NCI-H2227 treated with DMSO at 0.1 percent for 48 hours (cell line): ENCODE data around the gene ASB8.
A peak's percentile ranks its signal among the peaks of the same experiment; 100 is the strongest.
"Not testable (repeated sequence)": the region's sequence is repeated elsewhere in the genome, so short reads cannot be mapped to it uniquely, and the experiment has no call there.

Experiments used
- DNase-seq: peaks from one replicate; lab custom pipeline; 2025; lab: John Stamatoyannopoulos, UW

ASB8 gene

DNA sequence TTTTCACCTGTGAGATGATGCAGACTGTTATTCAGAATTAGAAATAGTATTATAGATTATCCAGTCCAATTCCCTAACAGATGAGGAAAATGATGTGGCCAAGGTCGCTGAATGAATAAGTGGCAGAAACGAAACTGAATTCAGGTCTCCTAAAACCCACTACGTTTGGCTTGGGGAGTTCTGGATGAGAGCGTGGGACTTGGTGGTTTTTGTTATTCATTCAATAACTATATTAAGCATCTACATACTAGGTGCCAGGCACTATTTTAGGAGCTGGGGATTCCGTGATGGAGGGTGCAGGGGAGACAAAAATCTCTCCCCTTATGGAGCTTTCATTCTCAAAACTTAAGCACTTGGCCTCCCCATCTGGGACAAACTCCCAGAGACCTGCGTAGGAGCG lies 25.3 kb upstream of the ASB8 start:
- DNase-seq: no peak

DNA sequence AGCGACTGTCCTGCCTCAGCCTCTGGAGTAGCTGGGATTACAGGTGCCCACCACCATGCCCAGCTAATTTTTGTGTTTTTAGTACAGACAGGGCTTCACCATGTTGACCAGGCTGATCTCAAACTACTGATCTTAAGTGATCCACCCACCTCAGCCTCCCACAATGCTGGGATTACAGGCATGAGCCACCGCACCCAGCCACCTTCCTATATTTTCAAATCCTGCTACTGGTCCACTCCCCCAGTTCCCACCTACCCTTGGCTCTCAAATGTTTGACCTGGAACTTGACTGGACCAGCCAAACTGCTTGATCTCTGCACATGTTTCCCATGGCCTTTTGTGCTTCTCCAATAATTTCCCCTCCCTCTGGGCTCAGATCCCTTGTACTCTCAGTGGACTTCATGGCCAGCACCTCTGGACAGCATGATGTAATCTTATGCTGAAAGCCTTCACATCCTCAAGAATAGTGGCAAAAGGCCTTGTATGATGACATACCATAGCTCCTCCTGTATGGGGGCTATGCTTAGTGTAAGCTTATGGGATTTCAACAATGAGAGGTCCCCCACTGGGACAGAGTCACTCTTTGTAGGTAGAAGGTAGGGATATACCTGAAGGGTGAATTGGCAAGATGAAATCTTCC lies 23.7 kb upstream of the ASB8 start:
- no peak for DNase-seq

DNA sequence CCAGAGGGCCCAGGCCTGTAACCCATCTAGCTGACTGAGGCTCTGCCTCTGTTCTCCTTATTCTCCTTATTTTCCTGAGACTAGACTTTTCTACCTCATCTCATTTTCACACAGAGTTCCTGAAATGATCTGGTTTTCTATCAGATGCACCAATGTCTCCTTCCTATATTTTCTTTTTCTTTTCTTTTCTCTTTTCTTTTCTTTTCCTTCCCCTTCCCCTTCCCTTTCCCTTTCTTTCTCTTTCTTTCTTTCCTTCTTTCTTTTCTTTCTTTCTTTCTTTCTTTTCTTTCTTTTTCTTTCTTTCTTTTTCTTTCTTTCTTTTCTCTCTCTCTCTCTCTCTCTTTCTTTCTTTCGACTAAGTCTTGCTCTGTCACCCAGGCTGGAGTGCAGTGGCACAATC lies 23.1 kb upstream of the ASB8 start:
- DNase-seq: no peak

DNA sequence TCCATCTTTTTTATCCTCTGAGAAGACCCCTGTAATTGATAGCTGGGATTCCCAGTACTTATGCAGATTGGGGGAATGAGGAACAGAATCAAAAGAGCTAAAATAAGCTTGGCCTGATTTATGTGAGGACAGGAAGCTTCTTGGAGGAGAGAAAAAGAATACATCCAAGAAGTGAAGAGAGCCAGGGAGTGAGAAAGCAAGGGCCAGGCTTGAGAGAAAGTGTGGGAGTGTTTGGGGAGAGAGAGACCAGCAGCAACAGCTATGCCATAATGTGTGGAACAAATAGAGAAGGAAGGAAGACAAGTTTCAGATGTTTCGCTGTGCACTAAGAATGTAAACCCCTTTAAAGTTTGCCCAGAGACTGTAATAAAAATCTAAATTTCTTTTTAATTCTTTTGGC lies 22.2 kb upstream of the ASB8 start:
- no peak for DNase-seq

DNA sequence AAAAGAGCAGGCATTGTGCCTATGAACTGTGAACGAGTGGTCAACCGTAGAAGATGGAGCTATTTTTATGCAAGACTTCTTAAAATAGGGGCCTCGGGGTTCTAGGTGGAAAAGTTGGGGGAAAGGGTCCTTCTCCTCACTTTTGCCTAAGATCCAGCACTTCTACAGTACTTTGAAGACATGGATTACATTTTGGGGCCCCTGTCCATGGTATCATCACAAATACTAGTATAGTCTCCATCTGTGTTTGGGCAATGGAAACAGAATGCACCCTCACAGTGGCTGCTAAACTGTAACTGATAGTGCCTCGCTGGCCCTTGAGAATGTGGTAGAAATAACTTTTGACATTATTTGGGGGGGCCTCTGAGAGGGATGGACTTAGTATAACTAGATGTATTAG lies 20.7 kb upstream of the ASB8 start:
- DNase-seq: no peak

DNA sequence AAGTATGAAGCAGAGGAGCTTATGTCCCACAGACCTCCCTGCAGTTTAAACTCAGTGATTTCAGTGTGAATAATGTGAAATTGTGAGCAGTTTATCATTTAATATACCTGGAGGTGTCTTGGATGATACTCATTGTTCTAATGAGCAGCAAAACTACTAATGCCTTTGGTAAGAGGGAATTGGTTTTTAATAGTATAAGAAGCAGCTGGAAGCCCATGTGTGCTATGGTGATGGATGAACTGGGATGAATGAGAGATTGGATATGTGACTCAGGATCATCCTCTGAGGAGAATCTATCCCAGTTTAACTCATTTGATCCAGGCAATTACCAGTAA lies 19.1 kb upstream of the ASB8 start:
- DNase-seq: no peak

DNA sequence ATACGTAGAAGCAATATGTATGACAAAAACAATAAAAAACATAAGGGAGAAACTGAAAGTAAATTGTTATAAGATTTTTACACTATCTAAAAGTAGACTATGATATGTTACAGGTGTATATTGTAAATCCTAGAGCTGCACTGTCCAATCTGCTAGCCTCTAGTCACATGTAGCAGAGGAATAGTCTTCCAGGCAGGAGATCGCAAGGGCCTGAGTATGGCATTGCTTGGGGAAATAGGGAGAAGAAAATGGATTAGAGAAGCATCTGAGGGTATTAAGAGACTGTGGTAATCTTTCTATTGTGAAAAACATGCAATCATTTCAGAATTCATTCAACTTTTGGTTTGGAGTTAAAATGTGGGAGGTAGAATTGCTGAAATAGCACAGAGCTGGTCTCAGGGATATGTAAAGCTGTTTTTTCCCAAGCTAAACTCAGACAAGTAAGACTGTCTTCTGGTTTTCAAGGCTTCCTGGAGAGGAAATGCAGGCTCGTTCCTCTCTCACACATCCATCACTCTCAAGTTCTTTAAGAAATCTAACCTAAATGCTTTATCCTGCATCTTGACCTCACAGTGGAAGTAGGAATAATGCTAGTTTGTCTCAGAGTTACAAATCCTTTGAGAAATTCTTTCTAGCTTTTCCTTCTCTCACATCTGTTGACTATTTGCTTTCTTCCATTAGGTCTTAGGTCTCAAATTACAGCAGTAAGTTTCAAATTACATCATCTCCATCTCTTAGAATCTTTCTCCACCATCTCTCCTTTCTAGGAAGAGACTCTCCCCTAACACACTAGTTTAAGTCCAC lies 18.5 kb upstream of the ASB8 start:
- DNase-seq: no peak

DNA sequence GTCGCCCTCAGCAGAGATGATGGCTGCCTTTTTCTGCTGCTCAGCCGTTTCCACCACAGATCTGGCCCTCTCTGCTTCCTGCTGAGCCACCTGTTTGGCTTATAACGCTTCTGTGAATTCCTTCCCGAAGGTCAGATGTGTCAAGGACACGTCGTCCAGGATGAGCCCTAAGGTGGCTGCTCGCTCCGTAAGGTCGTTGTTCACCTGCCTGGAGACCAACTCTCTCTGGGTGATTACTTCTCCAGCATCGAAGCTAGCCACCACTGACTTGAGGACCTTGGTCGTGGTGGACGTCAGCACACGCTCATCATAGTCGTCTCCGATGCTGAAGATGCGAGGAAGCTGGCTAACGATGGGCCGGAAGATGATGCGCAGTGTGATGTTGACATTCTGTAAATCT lies 11.7 kb upstream of the ASB8 start:
- DNase-seq: no peak

DNA sequence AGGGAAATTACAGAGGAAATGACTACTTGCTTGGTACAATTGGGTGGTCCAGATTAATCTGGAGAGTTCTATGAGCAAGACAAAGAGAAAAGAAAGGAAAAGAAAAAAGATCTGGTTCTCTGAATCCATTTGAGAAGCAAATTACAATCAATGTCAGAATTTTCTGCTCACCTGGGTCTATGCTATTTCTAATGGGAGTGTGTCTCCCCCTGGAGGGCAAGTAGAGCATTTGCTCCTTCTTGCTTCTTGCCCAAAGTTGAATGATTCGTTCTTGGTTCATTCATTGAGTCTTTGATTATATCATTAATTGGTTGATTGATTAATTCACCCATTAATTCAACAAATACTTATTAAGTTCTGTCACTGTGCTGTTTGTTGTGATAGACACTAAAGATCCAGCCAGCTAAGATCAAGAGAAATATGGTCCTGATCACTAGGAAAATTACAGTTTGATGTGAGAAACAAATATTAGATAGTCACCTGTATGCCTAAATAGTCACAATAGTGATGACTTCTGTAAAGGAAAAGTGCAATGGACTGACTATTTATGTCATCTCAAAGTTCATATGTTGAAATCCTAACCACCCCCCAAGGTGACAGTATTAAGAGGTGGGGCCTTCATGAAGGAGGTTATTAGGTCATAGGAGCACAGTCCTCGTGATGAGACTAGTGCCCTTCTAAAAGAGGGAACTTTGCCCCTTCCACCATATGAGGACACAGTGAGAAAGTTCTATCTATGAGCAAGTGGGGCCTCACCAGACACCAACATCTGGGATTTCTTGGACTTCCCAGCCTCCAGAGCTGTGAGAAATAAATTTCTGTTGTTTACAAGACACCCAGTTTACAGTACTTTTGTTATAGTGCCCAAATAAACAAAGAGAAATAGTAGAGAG lies 8.0 kb upstream of the ASB8 start:
- DNase-seq: peak; percentile 17

DNA sequence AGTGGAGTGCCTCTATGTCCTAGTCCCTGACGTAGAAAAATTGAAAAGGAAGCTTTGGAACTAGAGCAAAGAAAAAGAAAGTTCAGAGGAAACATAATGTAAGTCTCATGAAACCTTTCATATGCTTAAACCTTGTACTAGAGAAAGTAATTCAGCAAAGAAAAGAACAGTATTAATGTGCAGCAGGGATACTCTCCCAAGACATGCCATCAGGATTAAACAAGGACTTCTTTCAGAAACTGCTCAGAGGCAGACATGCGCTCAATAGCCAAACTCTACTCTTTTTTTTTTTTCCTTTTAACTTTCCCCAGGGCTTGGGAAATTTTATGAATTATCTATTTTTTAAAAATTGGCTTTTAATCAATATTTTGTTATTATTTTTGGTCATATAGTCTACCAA lies 7.1 kb upstream of the ASB8 start:
- DNase-seq: no peak

DNA sequence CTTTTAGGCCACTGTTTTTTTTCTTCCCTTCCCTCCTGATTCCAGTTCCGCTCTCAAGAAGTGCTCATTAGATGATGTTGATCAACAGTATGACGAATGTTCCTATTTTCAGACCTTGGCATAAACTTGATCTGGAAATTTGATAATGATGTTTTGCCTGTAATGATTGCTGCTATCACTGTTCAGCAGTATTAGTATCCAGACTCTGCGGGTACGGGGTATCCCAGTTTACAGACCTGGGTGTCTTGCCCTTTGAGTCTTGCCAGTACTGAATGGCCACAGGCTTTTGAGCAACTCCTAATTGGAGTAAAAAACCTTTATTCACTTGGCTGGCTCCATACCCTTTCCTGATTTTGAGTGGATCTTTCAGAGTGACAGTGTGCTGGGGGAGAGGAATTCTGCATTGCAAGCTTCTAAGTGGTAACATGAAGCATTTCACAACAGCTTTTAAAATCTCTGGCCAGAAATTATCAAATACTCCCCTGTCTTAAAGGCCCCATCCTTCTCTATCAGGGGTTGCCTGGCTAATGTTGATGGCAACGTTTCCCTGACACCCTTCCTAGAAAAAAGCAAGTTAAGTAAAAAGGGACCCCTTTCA lies 5.9 kb upstream of the ASB8 start:
- DNase-seq: no peak

DNA sequence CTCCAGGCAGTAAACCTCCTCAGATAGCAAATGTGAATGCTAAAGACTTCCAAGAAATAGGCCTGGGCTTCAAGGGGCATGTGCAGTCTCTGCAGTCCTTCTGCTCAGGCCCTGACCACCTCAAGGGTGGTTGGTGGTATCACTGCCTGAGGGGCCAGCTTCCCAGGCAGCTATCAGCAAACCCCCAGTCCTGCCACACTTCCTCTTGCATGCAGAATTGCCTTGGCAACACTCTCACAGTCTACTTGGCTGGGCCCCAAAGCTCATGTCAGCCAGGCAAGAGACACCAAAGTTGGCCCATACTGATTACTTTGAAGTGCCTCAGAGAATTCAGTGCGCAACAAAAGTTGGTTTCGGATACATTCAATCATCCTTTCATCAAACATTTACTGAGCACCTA lies 3.5 kb upstream of the ASB8 start:
- no peak for DNase-seq

DNA sequence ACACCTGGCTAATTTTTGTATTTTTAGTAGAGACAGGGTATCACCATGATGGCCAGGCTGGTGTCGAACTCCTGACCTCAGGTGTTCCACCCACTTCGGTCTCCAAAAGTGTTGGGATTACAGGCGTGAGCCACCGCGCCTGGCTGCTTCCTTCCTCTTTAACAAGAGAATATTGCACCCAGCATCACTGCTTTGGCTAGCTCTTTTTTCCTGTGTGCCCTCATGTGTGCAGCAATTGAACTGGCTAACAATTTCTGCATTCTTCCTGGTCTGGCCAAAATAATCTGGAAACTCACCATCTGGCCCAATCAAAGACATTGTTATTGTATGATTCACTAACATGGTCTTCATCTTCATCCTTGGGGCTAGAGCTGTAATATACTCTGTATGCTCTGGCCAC lies 2.7 kb upstream of the ASB8 start:
- DNase-seq: no peak

DNA sequence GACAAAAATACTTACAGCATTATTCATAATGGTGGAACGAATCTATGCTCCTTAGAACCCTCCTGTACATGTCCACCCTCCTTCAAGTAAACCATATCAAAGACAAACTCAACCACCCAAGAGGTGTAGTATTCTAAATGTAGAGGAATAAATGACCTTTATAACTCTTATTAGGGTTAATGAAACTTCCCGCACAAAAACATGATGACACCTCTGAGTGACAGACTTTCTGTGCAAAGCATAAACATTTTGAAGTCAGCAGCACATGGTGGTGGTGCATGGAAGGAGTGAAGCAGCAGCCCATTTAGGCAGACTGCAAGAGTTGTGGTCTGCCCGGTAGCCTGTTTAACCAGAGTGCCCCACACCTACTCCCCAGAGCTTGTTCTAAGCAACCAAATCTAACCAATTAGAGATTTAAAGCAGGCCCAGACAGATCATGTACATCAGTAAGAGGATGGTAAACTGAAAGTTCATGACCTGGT lies 615 bp upstream of the ASB8 start:
- DNase-seq: no peak

DNA sequence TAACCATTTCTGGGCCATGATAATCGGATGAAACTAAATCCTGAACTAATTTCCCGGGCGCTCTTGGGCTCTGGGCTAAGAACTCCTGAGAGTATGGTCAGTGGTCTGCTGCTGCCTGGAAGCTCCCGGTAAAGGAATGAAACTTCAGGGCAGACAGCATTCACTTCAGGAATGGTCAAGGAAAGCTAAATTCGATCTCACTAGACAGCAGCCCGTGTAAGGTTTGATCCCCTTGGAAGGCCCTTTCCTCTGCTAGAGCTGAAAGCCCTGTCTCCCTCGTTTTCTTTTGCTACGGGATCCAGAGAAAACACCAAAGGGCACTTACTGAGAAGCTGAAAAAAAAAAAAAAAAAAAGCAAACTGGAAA lies 680 bp downstream of the ASB8 start:
- DNase-seq: no peak

DNA sequence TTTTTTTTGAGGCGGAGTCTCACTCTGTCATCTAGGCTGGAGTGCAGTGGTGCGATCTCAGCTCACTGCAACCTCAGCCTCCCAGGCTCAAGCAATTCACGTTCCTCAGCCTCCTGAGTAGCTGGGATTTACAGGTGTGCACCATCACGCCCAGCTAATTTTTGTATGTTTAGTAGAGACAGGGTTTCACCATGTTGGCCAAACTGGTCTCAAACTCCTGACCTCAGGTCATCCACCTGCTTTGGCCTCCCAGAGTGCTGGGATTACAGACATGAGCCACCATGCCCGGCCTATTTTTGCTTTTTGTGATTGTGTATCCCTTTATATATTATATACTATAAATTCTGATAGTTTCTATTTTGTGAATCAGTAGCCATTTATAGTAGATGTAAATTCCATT lies 1.5 kb downstream of the ASB8 start:
- not testable (repeated sequence) for DNase-seq

DNA sequence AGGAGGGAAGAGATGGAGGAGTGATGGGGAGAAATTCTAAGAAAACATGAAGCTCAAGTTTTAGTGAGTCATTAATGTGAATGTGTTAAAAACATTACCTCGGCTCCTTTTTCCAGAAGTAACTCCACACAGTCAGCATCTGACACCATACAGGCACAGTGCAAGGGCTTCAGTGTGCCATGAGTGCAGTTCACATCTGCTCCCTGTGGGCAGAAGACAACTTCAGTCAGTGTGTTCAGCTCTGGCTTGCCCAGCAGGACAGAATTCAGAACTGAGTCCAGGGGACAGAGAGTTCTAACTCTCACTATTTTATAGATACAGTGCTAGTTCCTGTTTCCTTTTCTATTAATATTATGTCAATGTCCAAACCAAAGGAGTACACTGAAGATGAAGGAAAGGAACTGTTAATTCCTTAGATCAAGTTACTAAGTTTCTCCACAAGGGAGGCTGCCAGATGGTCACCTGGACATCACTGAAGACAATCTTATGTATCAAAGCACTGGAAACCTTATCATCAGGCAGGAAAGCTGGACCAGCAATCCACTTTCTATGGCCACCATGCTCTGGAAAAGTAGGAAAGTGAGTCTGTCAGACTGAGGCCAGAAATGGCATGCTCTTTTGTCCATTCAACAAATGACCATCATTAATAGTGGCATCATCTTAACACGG lies 6.1 kb downstream of the ASB8 start:
- DNase-seq: no peak

DNA sequence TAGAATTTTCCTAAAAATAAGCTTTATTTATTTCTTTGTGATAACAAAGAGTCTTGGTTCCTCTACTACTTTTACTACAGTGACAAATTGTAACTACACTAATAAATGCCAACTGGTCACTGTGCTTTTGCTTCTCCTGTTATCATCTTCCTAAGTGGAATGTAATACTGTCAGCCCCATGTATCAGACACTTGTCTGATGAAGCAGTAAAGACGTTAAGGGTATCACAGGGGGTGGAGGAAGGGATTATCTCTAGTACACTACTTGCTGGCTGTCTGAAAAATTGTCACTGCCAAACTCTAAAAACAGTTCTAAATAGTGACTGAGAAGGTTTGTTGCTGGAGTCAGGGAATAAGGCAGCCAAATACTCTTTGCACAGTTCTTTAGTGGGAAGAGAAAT lies 11.3 kb downstream of the ASB8 start:
- no peak for DNase-seq

DNA sequence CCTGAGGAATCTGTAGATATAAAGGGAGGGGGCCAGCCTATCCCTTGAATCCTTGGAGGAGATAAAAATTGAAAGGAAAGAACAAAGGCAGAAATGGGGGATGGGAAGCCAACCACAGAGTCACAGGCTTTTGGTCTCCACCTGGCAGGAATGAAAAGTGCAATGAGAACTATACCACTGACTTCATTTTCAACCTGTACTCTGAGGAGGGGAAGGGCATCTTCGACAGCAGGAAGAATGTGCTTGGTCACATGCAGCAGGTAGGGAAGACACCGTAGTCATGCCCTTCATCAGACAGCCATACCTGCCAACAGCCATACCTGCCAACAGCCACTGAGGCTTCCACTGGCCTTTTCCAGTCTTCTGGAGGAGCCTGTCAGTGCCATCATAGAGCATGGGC lies 13.4 kb downstream of the ASB8 start:
- no peak for DNase-seq

DNA sequence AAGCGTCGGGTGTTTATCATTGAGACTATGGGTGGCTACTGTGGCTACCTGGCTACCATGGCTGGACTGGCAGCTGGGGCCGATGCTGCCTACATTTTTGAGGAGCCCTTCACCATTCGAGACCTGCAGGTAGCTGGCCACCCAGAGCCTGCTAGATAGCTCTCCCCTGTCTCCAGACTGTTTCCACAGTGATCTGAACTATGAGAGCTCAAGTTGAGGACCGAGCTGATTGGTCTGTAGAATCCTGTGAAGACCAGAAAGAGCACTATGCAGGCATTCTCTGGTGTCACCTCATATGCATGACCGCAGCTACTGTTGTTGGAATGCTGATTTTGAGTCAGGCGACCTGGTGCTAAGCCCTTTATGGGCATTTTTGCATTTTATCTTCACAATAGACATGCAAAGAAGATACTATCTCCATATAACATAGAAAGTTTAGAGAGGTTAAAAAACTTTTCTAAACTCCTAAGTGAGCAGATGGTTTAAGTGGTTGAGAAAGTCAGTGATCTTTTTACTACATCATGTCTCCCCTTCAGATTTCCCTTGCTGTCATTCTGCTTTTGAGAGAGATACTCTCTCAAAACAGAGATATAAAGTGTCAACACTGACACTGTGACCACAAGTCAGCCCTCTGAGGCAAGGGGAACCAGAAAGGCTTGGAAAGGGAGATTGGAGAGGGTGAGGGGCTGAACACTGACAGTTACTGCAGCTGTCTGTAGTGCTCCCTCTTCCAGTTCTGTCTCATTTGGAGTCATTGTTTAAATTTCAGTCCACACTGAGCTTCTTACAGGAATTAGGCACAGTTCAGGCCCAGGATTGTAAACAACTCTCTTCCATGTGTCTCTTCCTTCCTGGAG lies 14.3 kb downstream of the ASB8 start:
- no peak for DNase-seq

DNA sequence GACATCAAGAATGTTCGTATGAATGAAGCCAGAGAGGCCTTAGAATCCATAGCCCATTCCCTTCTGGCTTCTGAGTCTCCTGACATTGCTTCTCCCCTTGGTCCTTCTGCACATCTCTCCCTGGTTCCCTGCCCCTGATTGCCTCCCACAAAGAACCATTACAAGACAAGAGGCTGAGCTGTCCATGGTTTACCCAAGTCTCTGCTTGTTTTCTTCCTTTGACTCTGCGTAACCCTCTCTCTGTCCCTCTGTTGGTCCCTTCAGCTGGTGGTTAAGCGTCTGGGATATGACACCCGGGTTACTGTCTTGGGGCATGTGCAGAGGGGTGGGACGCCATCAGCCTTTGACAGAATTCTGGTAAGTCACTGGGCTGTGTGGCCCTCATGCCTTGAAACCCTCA lies 22.3 kb downstream of the ASB8 start:
- DNase-seq: no peak
